GM18909 (cell line): ENCODE data around the gene GRIP1.
A peak's percentile ranks its signal among the peaks of the same experiment; 100 is the strongest.

ENCODE experiments used
- ATAC-seq: cut with Tn5 transposase; IDR thresholded peaks from one replicate; pipeline ENCODE4 v1.9.1; 2021; ENCODE audit warnings: mild to moderate bottlenecking; ENCODE audit not compliant: unreplicated experiment, poor library complexity

Gene GRIP1, protein sequence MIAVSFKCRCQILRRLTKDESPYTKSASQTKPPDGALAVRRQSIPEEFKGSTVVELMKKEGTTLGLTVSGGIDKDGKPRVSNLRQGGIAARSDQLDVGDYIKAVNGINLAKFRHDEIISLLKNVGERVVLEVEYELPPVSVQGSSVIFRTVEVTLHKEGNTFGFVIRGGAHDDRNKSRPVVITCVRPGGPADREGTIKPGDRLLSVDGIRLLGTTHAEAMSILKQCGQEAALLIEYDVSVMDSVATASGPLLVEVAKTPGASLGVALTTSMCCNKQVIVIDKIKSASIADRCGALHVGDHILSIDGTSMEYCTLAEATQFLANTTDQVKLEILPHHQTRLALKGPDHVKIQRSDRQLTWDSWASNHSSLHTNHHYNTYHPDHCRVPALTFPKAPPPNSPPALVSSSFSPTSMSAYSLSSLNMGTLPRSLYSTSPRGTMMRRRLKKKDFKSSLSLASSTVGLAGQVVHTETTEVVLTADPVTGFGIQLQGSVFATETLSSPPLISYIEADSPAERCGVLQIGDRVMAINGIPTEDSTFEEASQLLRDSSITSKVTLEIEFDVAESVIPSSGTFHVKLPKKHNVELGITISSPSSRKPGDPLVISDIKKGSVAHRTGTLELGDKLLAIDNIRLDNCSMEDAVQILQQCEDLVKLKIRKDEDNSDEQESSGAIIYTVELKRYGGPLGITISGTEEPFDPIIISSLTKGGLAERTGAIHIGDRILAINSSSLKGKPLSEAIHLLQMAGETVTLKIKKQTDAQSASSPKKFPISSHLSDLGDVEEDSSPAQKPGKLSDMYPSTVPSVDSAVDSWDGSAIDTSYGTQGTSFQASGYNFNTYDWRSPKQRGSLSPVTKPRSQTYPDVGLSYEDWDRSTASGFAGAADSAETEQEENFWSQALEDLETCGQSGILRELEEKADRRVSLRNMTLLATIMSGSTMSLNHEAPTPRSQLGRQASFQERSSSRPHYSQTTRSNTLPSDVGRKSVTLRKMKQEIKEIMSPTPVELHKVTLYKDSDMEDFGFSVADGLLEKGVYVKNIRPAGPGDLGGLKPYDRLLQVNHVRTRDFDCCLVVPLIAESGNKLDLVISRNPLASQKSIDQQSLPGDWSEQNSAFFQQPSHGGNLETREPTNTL

DNA sequence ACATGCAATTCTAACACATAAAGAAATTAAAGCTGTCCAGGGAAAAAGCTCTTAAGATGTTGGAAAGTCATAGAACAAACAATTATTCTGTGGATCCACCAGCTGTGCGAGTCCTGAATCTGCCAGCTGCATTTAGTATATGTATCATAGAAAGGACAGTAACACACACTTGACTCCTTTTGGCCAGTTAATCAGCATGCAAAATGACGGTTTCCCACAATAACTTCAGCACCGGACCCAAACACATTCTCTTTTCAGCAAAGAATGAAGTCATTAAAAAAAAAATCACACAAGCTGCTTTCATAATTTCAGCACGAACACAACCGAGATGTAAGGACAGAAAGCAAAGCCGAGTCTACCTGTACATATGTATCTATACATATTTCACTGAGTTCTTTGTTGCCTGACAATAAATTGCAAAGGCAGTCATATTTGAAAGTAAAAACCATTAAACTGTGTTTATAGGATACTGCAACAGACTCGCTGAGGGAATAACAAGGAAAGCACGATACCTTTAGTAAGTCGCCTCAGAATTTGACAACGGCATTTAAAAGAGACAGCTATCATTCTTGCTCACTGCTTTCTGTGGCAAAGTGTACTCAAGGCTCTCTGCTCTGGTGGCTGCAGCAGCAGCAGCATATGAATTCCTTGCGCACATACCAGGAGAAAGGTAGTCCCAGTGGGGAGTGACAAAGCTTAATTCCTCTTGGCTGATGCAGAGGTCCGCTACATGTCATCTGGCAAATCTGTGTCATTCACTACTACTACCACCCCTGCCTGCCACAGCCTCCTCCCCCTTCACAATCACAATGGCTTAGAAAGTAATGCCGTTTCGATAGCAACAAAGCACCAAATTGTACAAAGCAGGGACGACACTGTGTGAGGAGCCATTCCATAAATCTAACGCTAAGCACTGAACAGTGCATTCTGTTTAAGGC is at the start of gene GRIP1:
Gene GRIP1 (minus strand): TSS at position 739 of the 938 bp plus-strand sequence. CDS start 172 bp downstream, at position 567.
- ATAC-seq = no peak

DNA sequence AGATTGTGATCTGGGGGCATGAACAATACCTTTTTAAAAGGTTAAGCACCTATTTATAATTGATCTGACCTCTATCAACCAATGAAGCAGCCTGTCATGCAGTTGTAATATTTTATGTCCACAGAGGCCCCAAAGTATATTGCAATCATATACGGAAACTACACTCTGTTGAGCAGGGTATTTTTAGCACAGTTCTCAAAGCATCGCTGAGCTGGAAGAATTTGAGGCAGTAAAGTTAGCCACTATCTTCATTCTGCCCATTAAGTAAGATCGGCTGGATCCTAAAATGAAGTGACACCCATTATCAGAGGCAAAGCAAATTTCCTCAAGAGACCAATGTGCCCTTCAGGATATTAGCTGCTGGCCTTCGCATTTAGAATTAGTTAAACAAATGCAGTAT is 47.7 kb upstream of the GRIP1 start:
- ATAC-seq = no peak

DNA sequence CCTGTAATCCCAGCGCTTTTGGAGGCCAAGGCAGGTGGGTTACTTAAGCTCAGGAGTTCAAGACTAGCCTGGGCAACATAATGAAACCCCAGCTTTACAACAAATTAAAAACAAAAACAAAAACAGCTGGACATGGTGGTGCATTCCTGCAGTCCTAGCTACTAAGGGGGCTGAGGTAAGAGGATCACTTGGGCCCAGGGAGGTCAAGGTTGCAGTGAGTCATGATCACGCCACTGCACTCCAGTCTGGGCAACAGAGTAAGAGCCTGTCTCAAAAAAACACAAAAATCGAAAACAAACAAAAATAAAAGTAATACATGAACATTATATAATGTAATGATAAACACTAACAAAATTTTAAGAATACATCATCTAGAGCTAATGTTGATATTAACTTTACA is 46.2 kb upstream of the GRIP1 start:
- ATAC-seq = no peak

DNA sequence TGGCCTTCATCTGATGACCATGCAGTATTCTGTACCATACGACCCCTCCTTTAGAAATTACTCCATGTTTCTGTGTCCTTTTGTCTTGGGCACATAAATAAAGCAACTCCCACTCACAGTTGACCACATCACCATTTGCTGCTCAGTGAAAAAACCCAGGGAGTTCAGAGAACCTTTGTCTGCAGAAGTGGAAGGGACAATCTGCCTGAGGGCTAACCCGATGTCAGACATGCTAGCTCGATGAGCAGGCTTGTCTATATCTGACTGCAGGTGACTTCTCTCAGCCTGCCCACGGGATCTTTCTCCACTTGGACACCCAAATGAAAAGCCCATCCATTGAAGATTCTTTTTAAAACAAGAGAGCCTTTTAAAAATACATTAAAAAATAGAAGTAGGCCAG is 45.7 kb upstream of the GRIP1 start:
- no peak for ATAC-seq

GRCh38 chr12:66724026-66724425 is 45.1 kb upstream of the GRIP1 start:
- ATAC-seq = no peak

DNA sequence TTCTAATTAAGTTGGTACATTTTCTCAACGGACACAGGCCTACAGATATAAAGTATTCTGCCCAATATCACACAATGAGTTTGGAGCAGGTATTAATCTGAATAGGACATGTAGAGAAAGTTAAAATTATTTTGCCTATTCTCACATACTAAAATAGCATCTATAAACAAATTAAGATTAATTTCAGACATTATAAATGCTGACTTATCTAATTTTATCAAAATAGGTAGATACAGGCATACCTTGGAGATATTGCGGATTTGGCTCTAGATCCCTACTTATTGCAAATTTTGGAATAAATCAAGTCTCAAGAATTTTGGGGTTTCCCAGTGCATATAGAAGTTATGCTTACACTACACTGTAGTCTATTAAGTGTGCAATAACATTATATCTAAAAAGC is 41.0 kb upstream of the GRIP1 start:
- ATAC-seq = no peak

DNA sequence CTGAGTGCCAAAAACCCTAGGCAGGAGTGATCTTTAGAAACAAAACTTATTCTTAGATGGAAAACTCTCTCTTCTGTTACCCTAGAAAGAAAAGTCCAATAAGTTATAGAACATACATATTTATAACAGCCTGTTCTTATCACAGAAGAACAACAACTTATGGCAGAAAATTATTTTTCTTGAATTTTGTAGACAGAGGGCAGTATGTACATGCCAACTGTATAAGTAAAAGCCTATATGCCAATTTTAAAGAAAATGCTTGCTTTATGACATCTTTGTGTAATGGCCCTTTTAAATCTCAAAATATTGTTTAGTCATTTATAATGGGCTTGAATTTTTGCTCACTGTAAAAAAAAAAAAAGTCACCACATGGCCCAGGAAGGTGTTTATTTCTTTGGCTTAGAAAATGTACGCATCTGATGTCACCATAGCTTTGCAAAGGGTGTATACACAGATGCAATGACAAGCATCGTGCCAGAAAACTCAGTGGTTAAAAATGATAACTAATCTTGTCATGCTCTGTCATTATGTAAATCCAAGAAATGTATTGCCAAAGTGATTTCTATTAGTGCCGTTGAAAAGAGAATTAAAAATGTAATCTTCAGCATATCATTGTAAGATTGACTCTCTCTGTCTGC is 38.3 kb upstream of the GRIP1 start:
- ATAC-seq = no peak

DNA sequence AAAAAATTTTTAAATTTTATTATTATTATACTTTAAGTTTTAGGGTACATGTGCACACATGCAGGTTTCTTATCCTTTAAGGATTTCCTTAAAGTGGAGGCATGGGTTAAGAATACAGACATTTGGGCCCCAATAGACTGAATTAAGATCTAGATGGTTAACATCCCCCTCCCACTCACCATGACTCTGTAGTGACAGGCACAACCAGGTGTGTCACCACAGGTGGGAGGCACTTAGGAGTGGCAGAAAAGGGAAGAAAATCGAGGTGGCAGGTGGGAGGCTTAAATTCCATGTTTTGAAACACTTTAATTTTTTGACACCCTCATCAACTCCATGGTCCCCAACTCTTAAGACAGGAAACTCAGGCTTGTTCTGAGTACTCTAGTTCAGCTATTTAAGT is 37.6 kb upstream of the GRIP1 start:
- no peak for ATAC-seq

DNA sequence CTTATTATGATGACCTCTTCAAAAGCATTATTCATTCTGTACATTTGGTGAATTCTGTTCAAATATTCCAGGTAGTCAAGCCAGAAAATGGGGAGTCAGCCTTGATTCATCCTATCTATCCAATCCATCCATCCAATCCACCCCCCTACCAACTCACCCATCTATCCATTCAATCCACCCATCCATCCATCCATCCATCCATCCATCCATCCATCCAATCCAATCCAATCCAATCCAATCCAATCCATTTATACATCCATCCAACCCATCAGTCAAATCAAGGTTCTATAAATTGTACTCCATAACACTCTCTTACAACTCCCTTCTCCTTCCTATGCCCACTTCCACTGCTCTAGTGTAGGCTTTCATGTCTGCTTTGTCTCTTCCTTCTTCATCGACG is 35.8 kb upstream of the GRIP1 start:
- no peak for ATAC-seq

- ATAC-seq = no peak
Measured at GRCh38 chr12:66713984-66714383, 35.1 kb upstream of the GRIP1 start.

DNA sequence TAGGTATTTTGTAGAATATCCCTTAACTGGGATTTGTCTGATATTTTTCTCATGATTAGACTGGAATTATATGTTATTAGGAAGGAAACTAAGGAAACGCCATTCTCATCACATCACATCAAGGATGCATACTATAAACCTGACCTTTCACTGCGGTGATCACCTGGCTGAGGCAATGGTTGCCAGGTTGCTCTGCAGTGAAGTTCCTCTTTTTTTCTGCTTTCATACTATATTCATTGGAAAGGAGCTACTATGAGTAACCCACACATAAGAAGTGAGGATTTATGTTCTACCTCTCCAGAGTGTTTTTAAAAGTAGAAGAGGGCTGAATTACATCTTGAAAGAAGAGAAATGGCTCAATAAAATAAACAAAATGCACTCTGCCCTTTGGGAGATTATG is 31.0 kb upstream of the GRIP1 start:
- no peak for ATAC-seq

DNA sequence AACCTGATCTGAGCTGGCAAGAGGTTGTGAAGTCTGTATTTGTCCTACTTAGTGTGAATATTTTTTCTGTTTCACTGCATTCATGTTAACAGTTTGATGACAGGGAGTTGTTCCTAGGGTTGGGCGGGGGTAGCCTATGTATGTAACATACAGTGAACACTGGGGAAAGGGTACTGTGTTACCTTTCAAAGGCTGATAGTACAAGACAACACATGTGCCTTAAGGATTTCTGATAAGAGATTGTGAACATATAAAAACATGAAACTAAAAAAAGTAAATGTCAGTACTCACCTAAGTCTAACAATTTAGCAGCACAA is 30.5 kb upstream of the GRIP1 start:
- no peak for ATAC-seq

DNA sequence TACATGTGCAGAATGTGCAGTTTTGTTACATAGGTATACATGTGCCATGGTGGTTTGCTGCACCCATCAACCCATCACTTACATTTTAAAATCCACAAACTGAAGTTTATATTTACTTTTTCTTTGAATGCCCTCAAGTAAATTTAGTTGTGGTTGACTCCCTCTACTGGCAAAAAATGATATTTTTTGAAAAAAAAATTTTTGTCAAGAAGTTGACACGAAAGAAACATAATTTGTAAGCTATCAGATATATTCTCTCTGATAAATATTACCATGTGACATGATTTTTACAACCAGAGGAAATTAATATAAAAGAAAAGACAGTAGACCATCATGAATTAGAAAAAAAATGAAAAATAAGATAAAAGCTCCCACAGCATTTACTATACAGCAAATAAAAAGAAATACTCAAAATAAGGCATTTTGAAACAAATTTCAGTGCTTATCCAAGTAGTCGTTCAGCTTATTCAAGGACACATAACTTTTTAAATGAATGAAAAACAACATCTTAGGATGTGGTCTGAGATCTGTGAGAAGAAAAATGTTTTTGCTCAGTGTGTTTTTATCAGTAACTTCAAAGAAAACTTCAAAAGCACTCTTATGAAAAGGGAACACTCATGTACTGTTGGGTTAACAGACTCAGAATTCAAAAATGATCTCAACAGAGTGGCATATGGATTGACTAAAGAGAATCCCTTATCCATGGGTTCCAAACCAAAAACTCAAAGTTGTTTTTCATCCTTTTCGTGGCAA is 30.0 kb upstream of the GRIP1 start:
- ATAC-seq = no peak

GRCh38 chr12:66707002-66707697 is 28.3 kb upstream of the GRIP1 start:
- no peak for ATAC-seq

- ATAC-seq = no peak
Measured at GRCh38 chr12:66699738-66700482, 21.0 kb upstream of the GRIP1 start.

DNA sequence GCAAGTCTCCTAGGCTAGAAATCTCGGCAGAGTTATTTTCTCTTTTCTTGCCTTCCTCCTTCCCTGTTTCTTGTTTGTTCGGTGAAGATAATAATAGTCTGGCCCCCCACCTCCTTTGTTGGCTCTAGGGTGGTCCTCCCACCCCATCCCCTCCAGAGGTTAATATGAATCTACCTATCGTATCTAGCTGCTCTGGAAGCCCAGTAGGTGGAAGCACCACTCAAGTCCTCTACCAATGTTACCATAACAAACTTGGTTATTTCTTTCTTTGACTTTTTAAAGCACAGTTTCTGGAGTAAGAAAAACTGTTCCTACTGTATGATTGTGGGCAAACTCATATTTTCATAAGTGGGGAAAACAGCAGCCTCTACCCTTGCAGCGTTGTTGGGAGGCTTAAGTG is 19.7 kb upstream of the GRIP1 start:
- no peak for ATAC-seq

- peak; percentile 67 for ATAC-seq
Measured at GRCh38 chr12:66697404-66697803, 18.5 kb upstream of the GRIP1 start.
